HL-60 (cell line): ENCODE data around the gene MRPL39.

Source experiments
- DNase-seq, 2 experiments: peaks; one replicate each; pipeline ENCODE4 v3.0.0-alpha.2; 2010 to 2020; ENCODE audit warnings: low read depth in 1 of 2, low spot score in 1 of 2
- H3K27ac ChIP-seq: fragments of 250-450 bp; sonication (Bioruptor Pico); replicated peaks from 2 replicates; pipeline ENCODE4 v1.5.1; 2020; ENCODE audit warnings: mild to moderate bottlenecking, moderate library complexity
- H3K27me3 ChIP-seq: fragments of 250-450 bp; sonication (Bioruptor Pico); 2 replicates; pipeline ENCODE4 v1.5.1; 2021; ENCODE audit warnings: mild to moderate bottlenecking, moderate library complexity; ENCODE audit not compliant: insufficient read depth, poor library complexity, severe bottlenecking
- H3K4me3 ChIP-seq: replicated peaks from 2 replicates; pipeline ENCODE4 v1.5.1; 2011; ENCODE audit warnings: mild to moderate bottlenecking, control low read depth, low read length; ENCODE audit not compliant: insufficient read depth
- GABPA ChIP-seq: IDR thresholded peaks from 2 replicates; pipeline ENCODE4 v1.6.1; 2012; ENCODE audit warnings: low read depth
- POLR2AphosphoS5 ChIP-seq: IDR thresholded peaks from 2 replicates; pipeline ENCODE4 v1.6.1; 2012; ENCODE audit warnings: low read depth
- SPI1 ChIP-seq: IDR thresholded peaks from 2 replicates; pipeline ENCODE4 v1.6.1; 2012; ENCODE audit warnings: low read depth, mild to moderate bottlenecking, borderline replicate concordance
- long read RNA-seq: library from polyadenylated mRNA; unstranded; transcript quantifications from one replicate; pipeline ENCODE4 v2.0.0, GENCODE V29; 2020
- TF ChIP-seq, protein P1 (sequence below): IDR thresholded peaks from one replicate; pipeline ENCODE4 v1.5.1; 2011; ENCODE audit warnings: low read length, control low read depth, inconsistent platforms; ENCODE audit not compliant: insufficient read depth
- TF ChIP-seq, protein P2 (sequence below): IDR thresholded peaks from 2 replicates; pipeline ENCODE4 v1.6.1; 2012; ENCODE audit warnings: low read depth; ENCODE audit not compliant: insufficient replicate concordance

MRPL39 gene
- long read RNA-seq, transcript MRPL39-202 (10 exons, 1,110 nt) = major isoform, 104 of 115 reads
- long read RNA-seq, partial matches to known transcripts = 4 of 115 reads
- long read RNA-seq, other reads (novel, unspliced or antisense) = 7 of 115 reads

DNA sequence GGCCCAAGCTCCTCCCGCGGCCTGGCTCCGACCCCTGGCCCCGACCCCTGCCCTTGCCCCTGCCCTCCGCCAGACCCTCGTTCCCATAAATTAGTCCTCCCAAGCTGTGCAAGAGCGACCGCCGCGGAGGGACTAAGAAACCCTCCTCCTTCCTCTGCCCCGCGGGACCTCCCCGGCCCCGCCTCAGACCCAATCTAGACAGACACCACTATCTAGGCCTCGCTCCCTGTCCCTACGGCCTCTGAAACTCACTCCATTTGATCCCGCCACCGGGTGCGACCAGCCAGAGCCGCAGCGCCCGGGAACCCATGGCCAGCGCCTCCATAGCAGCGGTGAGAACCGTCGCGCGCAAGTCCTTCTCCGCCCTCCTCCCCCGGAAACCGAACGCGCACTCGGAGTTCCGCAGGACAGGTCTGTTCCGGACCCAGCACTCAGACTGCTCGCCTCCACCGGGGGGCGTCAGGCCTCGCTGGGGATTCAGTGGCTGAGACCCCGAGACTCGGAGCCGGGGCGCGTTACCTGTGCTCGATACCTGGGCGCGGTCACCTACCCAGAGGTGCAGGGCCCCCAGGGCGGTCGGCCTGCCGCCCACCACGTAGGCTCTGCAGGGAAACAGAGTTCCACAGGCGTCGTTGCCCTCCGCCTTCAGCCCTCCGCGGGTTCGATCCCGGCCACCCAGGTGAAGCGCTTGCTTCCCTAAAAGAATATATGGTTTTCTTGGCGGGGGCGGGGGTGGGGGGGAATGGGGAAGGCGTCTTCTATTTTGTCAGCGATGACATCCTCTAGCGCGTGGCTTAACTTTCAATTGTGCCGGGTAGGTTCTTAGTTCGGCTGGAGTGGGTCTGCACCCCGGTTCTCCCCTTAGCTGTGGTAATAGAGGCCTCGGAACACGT lies at the start of gene MRPL39:
Gene MRPL39, minus strand, starts transcription at position 331 of the 893 bp plus-strand sequence. Its CDS starts 6 bp downstream, at position 325.
- peak within 1 kb of the TSS; percentile 92 for H3K4me3 ChIP-seq
- TF ChIP-seq SPI1 (peak; percentile 20; the same call in 1 of the 2 replicates), POLR2AphosphoS5 (peak; percentile 96), GABPA (peak; percentile 91)
- TF ChIP-seq, protein P1, sequence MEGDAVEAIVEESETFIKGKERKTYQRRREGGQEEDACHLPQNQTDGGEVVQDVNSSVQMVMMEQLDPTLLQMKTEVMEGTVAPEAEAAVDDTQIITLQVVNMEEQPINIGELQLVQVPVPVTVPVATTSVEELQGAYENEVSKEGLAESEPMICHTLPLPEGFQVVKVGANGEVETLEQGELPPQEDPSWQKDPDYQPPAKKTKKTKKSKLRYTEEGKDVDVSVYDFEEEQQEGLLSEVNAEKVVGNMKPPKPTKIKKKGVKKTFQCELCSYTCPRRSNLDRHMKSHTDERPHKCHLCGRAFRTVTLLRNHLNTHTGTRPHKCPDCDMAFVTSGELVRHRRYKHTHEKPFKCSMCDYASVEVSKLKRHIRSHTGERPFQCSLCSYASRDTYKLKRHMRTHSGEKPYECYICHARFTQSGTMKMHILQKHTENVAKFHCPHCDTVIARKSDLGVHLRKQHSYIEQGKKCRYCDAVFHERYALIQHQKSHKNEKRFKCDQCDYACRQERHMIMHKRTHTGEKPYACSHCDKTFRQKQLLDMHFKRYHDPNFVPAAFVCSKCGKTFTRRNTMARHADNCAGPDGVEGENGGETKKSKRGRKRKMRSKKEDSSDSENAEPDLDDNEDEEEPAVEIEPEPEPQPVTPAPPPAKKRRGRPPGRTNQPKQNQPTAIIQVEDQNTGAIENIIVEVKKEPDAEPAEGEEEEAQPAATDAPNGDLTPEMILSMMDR = peak; percentile 21
- TF ChIP-seq, protein P2, sequence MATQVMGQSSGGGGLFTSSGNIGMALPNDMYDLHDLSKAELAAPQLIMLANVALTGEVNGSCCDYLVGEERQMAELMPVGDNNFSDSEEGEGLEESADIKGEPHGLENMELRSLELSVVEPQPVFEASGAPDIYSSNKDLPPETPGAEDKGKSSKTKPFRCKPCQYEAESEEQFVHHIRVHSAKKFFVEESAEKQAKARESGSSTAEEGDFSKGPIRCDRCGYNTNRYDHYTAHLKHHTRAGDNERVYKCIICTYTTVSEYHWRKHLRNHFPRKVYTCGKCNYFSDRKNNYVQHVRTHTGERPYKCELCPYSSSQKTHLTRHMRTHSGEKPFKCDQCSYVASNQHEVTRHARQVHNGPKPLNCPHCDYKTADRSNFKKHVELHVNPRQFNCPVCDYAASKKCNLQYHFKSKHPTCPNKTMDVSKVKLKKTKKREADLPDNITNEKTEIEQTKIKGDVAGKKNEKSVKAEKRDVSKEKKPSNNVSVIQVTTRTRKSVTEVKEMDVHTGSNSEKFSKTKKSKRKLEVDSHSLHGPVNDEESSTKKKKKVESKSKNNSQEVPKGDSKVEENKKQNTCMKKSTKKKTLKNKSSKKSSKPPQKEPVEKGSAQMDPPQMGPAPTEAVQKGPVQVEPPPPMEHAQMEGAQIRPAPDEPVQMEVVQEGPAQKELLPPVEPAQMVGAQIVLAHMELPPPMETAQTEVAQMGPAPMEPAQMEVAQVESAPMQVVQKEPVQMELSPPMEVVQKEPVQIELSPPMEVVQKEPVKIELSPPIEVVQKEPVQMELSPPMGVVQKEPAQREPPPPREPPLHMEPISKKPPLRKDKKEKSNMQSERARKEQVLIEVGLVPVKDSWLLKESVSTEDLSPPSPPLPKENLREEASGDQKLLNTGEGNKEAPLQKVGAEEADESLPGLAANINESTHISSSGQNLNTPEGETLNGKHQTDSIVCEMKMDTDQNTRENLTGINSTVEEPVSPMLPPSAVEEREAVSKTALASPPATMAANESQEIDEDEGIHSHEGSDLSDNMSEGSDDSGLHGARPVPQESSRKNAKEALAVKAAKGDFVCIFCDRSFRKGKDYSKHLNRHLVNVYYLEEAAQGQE = peak; percentile 81
- peak; percentile 56 to 90 for DNase-seq
- H3K27me3 ChIP-seq = no peaks in the 10 kb centered on the region
- H3K27ac ChIP-seq = peak within 1 kb of the TSS; percentile 84

DNA sequence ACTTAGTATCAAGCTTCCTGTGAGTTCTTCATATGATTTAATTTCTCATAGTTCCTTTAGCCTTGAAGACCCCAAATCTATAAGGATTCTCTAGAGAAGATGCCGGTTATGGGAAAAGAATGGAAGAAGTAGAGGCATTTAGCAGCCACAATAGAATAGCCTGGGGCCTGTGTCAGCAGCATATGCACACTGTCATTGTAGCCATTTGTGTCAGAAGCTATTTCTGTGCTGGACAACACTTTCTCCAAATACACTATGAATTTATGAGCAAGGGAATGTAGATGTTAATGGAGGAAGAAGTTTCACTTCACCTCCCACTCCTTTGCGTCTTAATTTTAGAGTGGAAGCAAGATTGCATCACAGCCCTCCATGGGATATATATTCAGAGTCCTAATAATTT lies 49.1 kb upstream of the MRPL39 start:
- Histone ChIP-seq H3K4me3 (no peak overlapping the region), H3K27me3 (no peaks in the 10 kb centered on the region), H3K27ac (no peak overlapping the region)
- TF ChIP-seq, protein P1 = no peak
- TF ChIP-seq, protein P2 = no peak
- TF ChIP-seq POLR2AphosphoS5 (no peak), SPI1 (no peak), GABPA (no peak)
- DNase-seq = no peak

DNA sequence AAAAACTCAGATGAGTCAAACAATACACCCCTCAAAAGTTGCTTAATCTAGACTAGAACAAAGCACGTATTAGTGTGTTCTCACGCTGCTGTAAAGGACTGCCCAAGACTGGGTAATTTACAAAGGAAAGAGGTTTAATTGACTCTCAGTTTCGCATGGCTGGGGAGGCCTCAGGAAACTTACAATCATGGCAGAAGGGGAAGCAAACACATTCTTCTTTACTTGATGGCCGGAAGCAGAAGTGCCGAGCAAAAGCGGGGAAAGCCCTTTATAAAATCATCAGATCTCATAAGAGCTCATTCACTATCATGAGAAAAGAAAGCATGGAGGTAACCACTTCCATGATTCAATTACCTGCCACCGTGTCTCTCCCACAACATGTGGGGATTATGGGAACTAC lies 41.9 kb upstream of the MRPL39 start:
- DNase-seq = no peak
- H3K27me3 ChIP-seq = no peaks in the 10 kb centered on the region
- no peak overlapping the region for H3K27ac ChIP-seq
- H3K4me3 ChIP-seq = no peak overlapping the region
- TF ChIP-seq GABPA = no peak
- TF ChIP-seq, protein P2 = no peak
- no peak for TF ChIP-seq SPI1
- TF ChIP-seq, protein P1 = no peak
- no peak for TF ChIP-seq POLR2AphosphoS5
